Measurements from ENCODE around the gene DLK1.

DLK1 gene

GRCh38 chr14:100741966-100742365, 15.3 kb downstream of the DLK1 start:
- Mint-ChIP-seq H3K4me3 (no peak overlapping the region), H3K9me3 (ENCODE audit: low read depth) (no peaks in the 10 kb centered on the region), H3K4me1 (ENCODE audit: low read depth) (no peaks in the 10 kb centered on the region), H3K36me3 (no peaks in the 10 kb centered on the region), H3K27me3 (peaks cover 3% of the 10 kb centered on the region), H3K27ac (no peak overlapping the region)

- H3K4me1 Mint-ChIP-seq (ENCODE audit: low read depth), result no peaks in the 10 kb centered on the region
- no peak overlapping the region for H3K27ac Mint-ChIP-seq
- no peaks in the 10 kb centered on the region for H3K9me3 Mint-ChIP-seq (ENCODE audit: low read depth)
- no peaks in the 10 kb centered on the region for H3K36me3 Mint-ChIP-seq
- peaks cover 2% of the 10 kb centered on the region for H3K27me3 Mint-ChIP-seq
- H3K4me3 Mint-ChIP-seq, result no peak overlapping the region
These were observed 19.6 kb downstream of the DLK1 start for GRCh38 chr14:100746326-100746725.

GRCh38 chr14:100747021-100747586, 20.4 kb downstream of the DLK1 start:
- Mint-ChIP-seq H3K27ac (no peak overlapping the region), H3K4me1 (ENCODE audit: low read depth) (no peaks in the 10 kb centered on the region), H3K36me3 (no peaks in the 10 kb centered on the region), H3K9me3 (ENCODE audit: low read depth) (no peaks in the 10 kb centered on the region), H3K4me3 (no peak overlapping the region), H3K27me3 (peaks cover 2% of the 10 kb centered on the region)

- no peaks in the 10 kb centered on the region for H3K4me1 Mint-ChIP-seq (ENCODE audit: low read depth)
- H3K27ac Mint-ChIP-seq, result no peak overlapping the region
- peaks cover 4% of the 10 kb centered on the region for H3K27me3 Mint-ChIP-seq
- H3K9me3 Mint-ChIP-seq (ENCODE audit: low read depth), result no peaks in the 10 kb centered on the region
- H3K36me3 Mint-ChIP-seq, result no peaks in the 10 kb centered on the region
- no peak overlapping the region for H3K4me3 Mint-ChIP-seq
These were observed 21.0 kb downstream of the DLK1 start for GRCh38 chr14:100747736-100748135.

- no peaks in the 10 kb centered on the region for H3K9me3 Mint-ChIP-seq (ENCODE audit: low read depth)
- H3K4me3 Mint-ChIP-seq, result no peak overlapping the region
- no peak overlapping the region for H3K27ac Mint-ChIP-seq
- H3K4me1 Mint-ChIP-seq (ENCODE audit: low read depth), result no peaks in the 10 kb centered on the region
- H3K27me3 Mint-ChIP-seq, result peaks cover 4% of the 10 kb centered on the region
- no peaks in the 10 kb centered on the region for H3K36me3 Mint-ChIP-seq
These were observed 21.7 kb downstream of the DLK1 start for GRCh38 chr14:100748403-100748802.

- no peak overlapping the region for H3K27ac Mint-ChIP-seq
- no peaks in the 10 kb centered on the region for H3K36me3 Mint-ChIP-seq
- peaks cover 6% of the 10 kb centered on the region for H3K27me3 Mint-ChIP-seq
- H3K4me1 Mint-ChIP-seq (ENCODE audit: low read depth), result no peaks in the 10 kb centered on the region
- no peaks in the 10 kb centered on the region for H3K9me3 Mint-ChIP-seq (ENCODE audit: low read depth)
- no peak overlapping the region for H3K4me3 Mint-ChIP-seq
These were observed 22.3 kb downstream of the DLK1 start for GRCh38 chr14:100748944-100749343.

GRCh38 chr14:100749967-100750597, 23.4 kb downstream of the DLK1 start:
- H3K4me3 Mint-ChIP-seq, result no peak overlapping the region
- no peak overlapping the region for H3K27ac Mint-ChIP-seq
- H3K27me3 Mint-ChIP-seq, result peaks cover 4% of the 10 kb centered on the region
- no peaks in the 10 kb centered on the region for H3K9me3 Mint-ChIP-seq (ENCODE audit: low read depth)
- no peaks in the 10 kb centered on the region for H3K36me3 Mint-ChIP-seq
- H3K4me1 Mint-ChIP-seq (ENCODE audit: low read depth), result no peaks in the 10 kb centered on the region

- Mint-ChIP-seq H3K4me3 (no peak overlapping the region), H3K27me3 (peaks cover 4% of the 10 kb centered on the region), H3K4me1 (ENCODE audit: low read depth) (no peaks in the 10 kb centered on the region), H3K9me3 (ENCODE audit: low read depth) (no peaks in the 10 kb centered on the region), H3K36me3 (no peaks in the 10 kb centered on the region), H3K27ac (no peak overlapping the region)
These were observed 24.3 kb downstream of the DLK1 start for GRCh38 chr14:100750762-100751699.

- H3K27ac Mint-ChIP-seq, result no peak overlapping the region
- no peak overlapping the region for H3K4me3 Mint-ChIP-seq
- peaks cover 8% of the 10 kb centered on the region for H3K27me3 Mint-ChIP-seq
- no peaks in the 10 kb centered on the region for H3K36me3 Mint-ChIP-seq
- no peaks in the 10 kb centered on the region for H3K4me1 Mint-ChIP-seq (ENCODE audit: low read depth)
- no peaks in the 10 kb centered on the region for H3K9me3 Mint-ChIP-seq (ENCODE audit: low read depth)
These were observed 27.3 kb downstream of the DLK1 start for GRCh38 chr14:100754020-100754419.

- Mint-ChIP-seq H3K27me3 (peaks cover 8% of the 10 kb centered on the region), H3K4me1 (ENCODE audit: low read depth) (no peaks in the 10 kb centered on the region), H3K36me3 (no peaks in the 10 kb centered on the region), H3K4me3 (no peak overlapping the region), H3K9me3 (ENCODE audit: low read depth) (no peaks in the 10 kb centered on the region), H3K27ac (no peak overlapping the region)
These were observed 29.0 kb downstream of the DLK1 start for GRCh38 chr14:100755649-100756048.

GRCh38 chr14:100761481-100761880, 34.8 kb downstream of the DLK1 start:
- Mint-ChIP-seq H3K36me3 (no peaks in the 10 kb centered on the region), H3K4me1 (ENCODE audit: low read depth) (no peaks in the 10 kb centered on the region), H3K27ac (no peak overlapping the region), H3K4me3 (no peak overlapping the region), H3K9me3 (ENCODE audit: low read depth) (no peaks in the 10 kb centered on the region), H3K27me3 (peaks cover 4% of the 10 kb centered on the region)

GRCh38 chr14:100762089-100762515, 35.4 kb downstream of the DLK1 start:
- H3K27ac Mint-ChIP-seq, result no peak overlapping the region
- H3K4me3 Mint-ChIP-seq, result no peak overlapping the region

GRCh38 chr14:100762901-100763300, 36.2 kb downstream of the DLK1 start:
- no peak overlapping the region for H3K27ac Mint-ChIP-seq
- H3K36me3 Mint-ChIP-seq, result no peaks in the 10 kb centered on the region
- no peak overlapping the region for H3K4me3 Mint-ChIP-seq
- no peaks in the 10 kb centered on the region for H3K9me3 Mint-ChIP-seq (ENCODE audit: low read depth)
- no peaks in the 10 kb centered on the region for H3K4me1 Mint-ChIP-seq (ENCODE audit: low read depth)
- H3K27me3 Mint-ChIP-seq, result peaks cover 3% of the 10 kb centered on the region

More at GRCh38 chr14:100762089-100762515, 35.4 kb downstream of the DLK1 start:
- no peaks in the 10 kb centered on the region for H3K36me3 Mint-ChIP-seq
- H3K27me3 Mint-ChIP-seq, result peaks cover 4% of the 10 kb centered on the region
- H3K4me1 Mint-ChIP-seq (ENCODE audit: low read depth), result no peaks in the 10 kb centered on the region
- H3K9me3 Mint-ChIP-seq (ENCODE audit: low read depth), result no peaks in the 10 kb centered on the region

GRCh38 chr14:100764471-100765115, 37.9 kb downstream of the DLK1 start:
- H3K4me3 Mint-ChIP-seq, result no peak overlapping the region
- no peak overlapping the region for H3K27ac Mint-ChIP-seq
- no peaks in the 10 kb centered on the region for H3K27me3 Mint-ChIP-seq
- no peaks in the 10 kb centered on the region for H3K9me3 Mint-ChIP-seq (ENCODE audit: low read depth)
- H3K4me1 Mint-ChIP-seq (ENCODE audit: low read depth), result no peaks in the 10 kb centered on the region
- no peaks in the 10 kb centered on the region for H3K36me3 Mint-ChIP-seq

GRCh38 chr14:100765296-100765695, 38.6 kb downstream of the DLK1 start:
- no peaks in the 10 kb centered on the region for H3K27me3 Mint-ChIP-seq

More at GRCh38 chr14:100765296-100765695, 38.6 kb downstream of the DLK1 start:
- no peaks in the 10 kb centered on the region for H3K9me3 Mint-ChIP-seq (ENCODE audit: low read depth)
- H3K4me3 Mint-ChIP-seq, result no peak overlapping the region
- no peak overlapping the region for H3K27ac Mint-ChIP-seq
- H3K4me1 Mint-ChIP-seq (ENCODE audit: low read depth), result no peaks in the 10 kb centered on the region
- H3K36me3 Mint-ChIP-seq, result no peaks in the 10 kb centered on the region

Measured in activated naive CD8-positive, alpha-beta T cell (primary cell).